ENCODE measurements around the gene FSHR. TPM values are rescaled to one million over a fixed set of nuclear protein-coding genes. Genes with fewer than 3 reads are reported as not detected.

FSHR gene
- polyA plus RNA-seq, 1 experiment, result not detected

- Histone ChIP-seq H3K36me3 (ENCODE audit: control insufficient read depth, insufficient read depth, low read length) (no peaks in the 10 kb centered on the region), H3K4me3 (ENCODE audit: low read depth, low read length) (no peak overlapping the region), H3K27me3 (ENCODE audit: control insufficient read depth, insufficient read depth, low read length) (no peaks in the 10 kb centered on the region)
- DNase-seq (ENCODE audit: low read depth), result no peak
- CTCF ChIA-PET, result no interaction called here
- no peak for TF ChIP-seq CTCF (IDR thresholded peaks at IDR 0.05; ENCODE audit: insufficient read depth, low read depth, low read length)
- POLR2A ChIA-PET, result no interaction called here
These were observed 101.2 kb downstream of the FSHR start for GRCh38 chr2:49053156-49053555.

GRCh38 chr2:49050265-49050664 lies 104.0 kb downstream of the FSHR start:
- POLR2A ChIA-PET, result no interaction called here
- Histone ChIP-seq H3K36me3 (ENCODE audit: control insufficient read depth, insufficient read depth, low read length) (no peaks in the 10 kb centered on the region), H3K4me3 (ENCODE audit: low read depth, low read length) (no peak overlapping the region), H3K27me3 (ENCODE audit: control insufficient read depth, insufficient read depth, low read length) (no peaks in the 10 kb centered on the region)
- no peak for DNase-seq (ENCODE audit: low read depth)
- CTCF ChIA-PET, result interaction anchor here (1.0 kb wide), 1 partner anchor 1442 kb away, joined by 3 read pairs; no protein-coding TSS in a partner anchor
- TF ChIP-seq CTCF (IDR thresholded peaks at IDR 0.05; ENCODE audit: insufficient read depth, low read depth, low read length), result no peak

- DNase-seq (ENCODE audit: low read depth), result no peak
- ChIA-PET CTCF (no interaction called here), POLR2A (no interaction called here)
- no peaks in the 10 kb centered on the region for H3K36me3 ChIP-seq (ENCODE audit: control insufficient read depth, insufficient read depth, low read length)
- no peak overlapping the region for H3K4me3 ChIP-seq (ENCODE audit: low read depth, low read length)
- TF ChIP-seq CTCF (IDR thresholded peaks at IDR 0.05; ENCODE audit: insufficient read depth, low read depth, low read length), result no peak
- H3K27me3 ChIP-seq (ENCODE audit: control insufficient read depth, insufficient read depth, low read length), result no peaks in the 10 kb centered on the region
These were observed 105.2 kb downstream of the FSHR start for GRCh38 chr2:49049161-49049560.

GRCh38 chr2:49045083-49045482 lies 109.2 kb downstream of the FSHR start:
- DNase-seq (ENCODE audit: low read depth), result no peak
- ChIA-PET CTCF (no interaction called here), POLR2A (no interaction called here)
- TF ChIP-seq CTCF (IDR thresholded peaks at IDR 0.05; ENCODE audit: insufficient read depth, low read depth, low read length), result no peak
- H3K4me3 ChIP-seq (ENCODE audit: low read depth, low read length), result no peak overlapping the region
- no peaks in the 10 kb centered on the region for H3K36me3 ChIP-seq (ENCODE audit: control insufficient read depth, insufficient read depth, low read length)
- H3K27me3 ChIP-seq (ENCODE audit: control insufficient read depth, insufficient read depth, low read length), result no peaks in the 10 kb centered on the region

- POLR2A ChIA-PET, result no interaction called here
- H3K4me3 ChIP-seq (ENCODE audit: low read depth, low read length), result no peak overlapping the region
- no peaks in the 10 kb centered on the region for H3K27me3 ChIP-seq (ENCODE audit: control insufficient read depth, insufficient read depth, low read length)
- no peaks in the 10 kb centered on the region for H3K36me3 ChIP-seq (ENCODE audit: control insufficient read depth, insufficient read depth, low read length)
- CTCF ChIA-PET, result no interaction called here
- TF ChIP-seq CTCF (IDR thresholded peaks at IDR 0.05; ENCODE audit: insufficient read depth, low read depth, low read length), result no peak
- no peak for DNase-seq (ENCODE audit: low read depth)
These were observed 109.8 kb downstream of the FSHR start for GRCh38 chr2:49044350-49045079.

Data from BJ (cell line).